ENCODE data around the gene SMU1.
"Not testable (repeated sequence)": the region's sequence is repeated elsewhere in the genome, so short reads cannot be mapped to it uniquely, and the experiment has no call there.

Gene SMU1

GRCh38 chr9:33092634-33093033 is 16.2 kb upstream of the SMU1 start:
- Mint-ChIP-seq H3K4me3 (no peak overlapping the region), H3K9me3 (peaks cover 15% of the 10 kb centered on the region), H3K27me3 (ENCODE audit: low read depth, poor library complexity) (peaks cover 24% of the 10 kb centered on the region), H3K4me1 (no peaks in the 10 kb centered on the region), H3K36me3 (ENCODE audit: low read depth) (no peaks in the 10 kb centered on the region), H3K27ac (no peak overlapping the region)
- TF ChIP-seq CTCF (IDR thresholded peaks at IDR 0.05), result no peak
- DNase-seq, result no peak

GRCh38 chr9:33085672-33086071 is 9.2 kb upstream of the SMU1 start:
- not testable (repeated sequence) for H3K27ac Mint-ChIP-seq; H3K4me1 Mint-ChIP-seq; DNase-seq; H3K4me3 Mint-ChIP-seq; H3K36me3 Mint-ChIP-seq (ENCODE audit: low read depth)
- Mint-ChIP-seq H3K27me3 (ENCODE audit: low read depth, poor library complexity) (peaks cover 24% of the 10 kb centered on the region), H3K9me3 (peaks cover 41% of the 10 kb centered on the region)

- DNase-seq, result no peak
- Mint-ChIP-seq H3K36me3 (ENCODE audit: low read depth) (no peaks in the 10 kb centered on the region), H3K4me3 (no peak overlapping the region), H3K4me1 (peaks cover 6% of the 10 kb centered on the region), H3K27me3 (ENCODE audit: low read depth, poor library complexity) (no peaks in the 10 kb centered on the region), H3K9me3 (peaks cover 26% of the 10 kb centered on the region), H3K27ac (peak overlapping the region; percentile 4)
- no peak for TF ChIP-seq CTCF (IDR thresholded peaks at IDR 0.05)
Measured at GRCh38 chr9:33082538-33083326, 6.3 kb upstream of the SMU1 start.

- no peak for TF ChIP-seq CTCF (IDR thresholded peaks at IDR 0.05)
- Mint-ChIP-seq H3K4me1 (peaks cover 6% of the 10 kb centered on the region), H3K27me3 (ENCODE audit: low read depth, poor library complexity) (no peaks in the 10 kb centered on the region), H3K27ac (peak overlapping the region; percentile 4), H3K36me3 (ENCODE audit: low read depth) (no peaks in the 10 kb centered on the region), H3K9me3 (peaks cover 26% of the 10 kb centered on the region), H3K4me3 (no peak overlapping the region)
- DNase-seq, result no peak
Measured at GRCh38 chr9:33082128-33082527, 5.7 kb upstream of the SMU1 start.

GRCh38 chr9:33081128-33081851 is 4.8 kb upstream of the SMU1 start:
- H3K27me3 Mint-ChIP-seq (ENCODE audit: low read depth, poor library complexity), result no peaks in the 10 kb centered on the region
- H3K9me3 Mint-ChIP-seq, result peaks cover 21% of the 10 kb centered on the region
- peaks cover 10% of the 10 kb centered on the region for H3K4me1 Mint-ChIP-seq
- no peak overlapping the region for H3K27ac Mint-ChIP-seq
- no peaks in the 10 kb centered on the region for H3K36me3 Mint-ChIP-seq (ENCODE audit: low read depth)
- peak; percentile 62 for TF ChIP-seq CTCF (IDR thresholded peaks at IDR 0.05)
- DNase-seq, result peak; percentile 49
- no peak overlapping the region for H3K4me3 Mint-ChIP-seq

GRCh38 chr9:33080534-33080933 is 4.1 kb upstream of the SMU1 start:
- Mint-ChIP-seq H3K27me3 (ENCODE audit: low read depth, poor library complexity) (no peaks in the 10 kb centered on the region), H3K9me3 (peaks cover 13% of the 10 kb centered on the region), H3K27ac (no peak overlapping the region), H3K4me3 (no peak overlapping the region), H3K36me3 (ENCODE audit: low read depth) (no peaks in the 10 kb centered on the region), H3K4me1 (peaks cover 16% of the 10 kb centered on the region)
- no peak for TF ChIP-seq CTCF (IDR thresholded peaks at IDR 0.05)
- no peak for DNase-seq

All from nephron progenitor cell (in vitro differentiated cells).